ENCODE data around the gene IL4.
"Not testable (repeated sequence)": the region's sequence is repeated elsewhere in the genome, so short reads cannot be mapped to it uniquely, and the experiment has no call there.

- TF ChIP-seq TAF1 (IDR thresholded peaks at IDR 0.05; ENCODE audit: borderline replicate concordance, low read depth, low read length); POLR2AphosphoS5 (IDR thresholded peaks at IDR 0.05; ENCODE audit: low read depth, low read length); POLR2A (IDR thresholded peaks at IDR 0.05; ENCODE audit: low read depth, low read length): not testable (repeated sequence)
Observed at GRCh38 chr5:132633587-132633986, 40.2 kb upstream of the IL4 start.

Data from GM12892 (cell line).